ENCODE data around the gene RARB. TPM values are rescaled to one million over a fixed set of nuclear protein-coding genes. Genes with fewer than 3 reads are reported as not detected.
A peak's percentile ranks its signal among the peaks of the same experiment; 100 is the strongest.

RARB gene
- total RNA-seq, 1 donor from 2014 or later: 0.26 TPM

DNA sequence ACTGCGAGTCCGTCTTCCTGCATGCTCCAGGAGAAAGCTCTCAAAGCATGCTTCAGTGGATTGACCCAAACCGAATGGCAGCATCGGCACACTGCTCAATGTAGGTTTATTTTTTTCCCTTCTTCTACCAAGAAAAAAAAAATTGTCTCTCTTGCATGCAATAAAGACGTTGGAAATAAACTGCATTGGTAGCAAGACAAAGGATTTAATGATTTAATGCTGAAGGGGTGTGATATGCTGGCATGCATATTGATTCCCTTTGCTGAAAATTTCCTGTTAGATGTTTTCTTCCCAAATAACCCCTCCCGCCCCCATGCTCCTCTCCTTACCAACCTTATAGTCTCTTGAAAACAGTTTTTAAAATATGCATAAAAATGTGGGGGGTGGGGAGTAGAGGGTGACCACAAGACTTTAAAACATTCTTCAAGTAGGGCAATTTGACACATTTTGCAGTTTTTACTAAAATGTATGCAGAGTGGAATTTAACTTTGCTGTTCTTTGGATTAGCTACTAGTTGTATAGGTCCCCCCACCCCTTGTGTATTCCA is 799 bp downstream of the RARB start:
- no peak for DNase-seq (ENCODE audit: low read depth)
- H3K27me3 ChIP-seq (ENCODE audit: control insufficient read depth, insufficient read depth, low read length): peaks cover 7% of the 10 kb centered on the region
- H3K4me3 ChIP-seq (ENCODE audit: low read depth, low read length): no peak overlapping the region
- FAIRE-seq: no peak
- no peaks in the 10 kb centered on the region for H3K36me3 ChIP-seq (ENCODE audit: control insufficient read depth, insufficient read depth, low read length)
- TF ChIP-seq CTCF (IDR thresholded peaks at IDR 0.05; ENCODE audit: insufficient read depth, low read length, severe bottlenecking): no peak

GRCh38 chr3:25429361-25430286 is 1.6 kb downstream of the RARB start:
- peaks cover 7% of the 10 kb centered on the region for H3K27me3 ChIP-seq (ENCODE audit: control insufficient read depth, insufficient read depth, low read length)
- no peak for TF ChIP-seq CTCF (IDR thresholded peaks at IDR 0.05; ENCODE audit: insufficient read depth, low read length, severe bottlenecking)
- DNase-seq (ENCODE audit: low read depth): no peak

GRCh38 chr3:25430287-25430934 is 2.3 kb downstream of the RARB start:
- no peaks in the 10 kb centered on the region for H3K36me3 ChIP-seq (ENCODE audit: control insufficient read depth, insufficient read depth, low read length)
- DNase-seq (ENCODE audit: low read depth) (peak; percentile 32), FAIRE-seq (no peak)
- H3K4me3 ChIP-seq (ENCODE audit: low read depth, low read length): no peak overlapping the region
- H3K27me3 ChIP-seq (ENCODE audit: control insufficient read depth, insufficient read depth, low read length): peaks cover 7% of the 10 kb centered on the region
- TF ChIP-seq CTCF (IDR thresholded peaks at IDR 0.05; ENCODE audit: insufficient read depth, low read length, severe bottlenecking): no peak

More at GRCh38 chr3:25429361-25430286, 1.6 kb downstream of the RARB start:
- no peak for FAIRE-seq
- Histone ChIP-seq H3K4me3 (ENCODE audit: low read depth, low read length) (no peak overlapping the region), H3K36me3 (ENCODE audit: control insufficient read depth, insufficient read depth, low read length) (no peaks in the 10 kb centered on the region)

DNA sequence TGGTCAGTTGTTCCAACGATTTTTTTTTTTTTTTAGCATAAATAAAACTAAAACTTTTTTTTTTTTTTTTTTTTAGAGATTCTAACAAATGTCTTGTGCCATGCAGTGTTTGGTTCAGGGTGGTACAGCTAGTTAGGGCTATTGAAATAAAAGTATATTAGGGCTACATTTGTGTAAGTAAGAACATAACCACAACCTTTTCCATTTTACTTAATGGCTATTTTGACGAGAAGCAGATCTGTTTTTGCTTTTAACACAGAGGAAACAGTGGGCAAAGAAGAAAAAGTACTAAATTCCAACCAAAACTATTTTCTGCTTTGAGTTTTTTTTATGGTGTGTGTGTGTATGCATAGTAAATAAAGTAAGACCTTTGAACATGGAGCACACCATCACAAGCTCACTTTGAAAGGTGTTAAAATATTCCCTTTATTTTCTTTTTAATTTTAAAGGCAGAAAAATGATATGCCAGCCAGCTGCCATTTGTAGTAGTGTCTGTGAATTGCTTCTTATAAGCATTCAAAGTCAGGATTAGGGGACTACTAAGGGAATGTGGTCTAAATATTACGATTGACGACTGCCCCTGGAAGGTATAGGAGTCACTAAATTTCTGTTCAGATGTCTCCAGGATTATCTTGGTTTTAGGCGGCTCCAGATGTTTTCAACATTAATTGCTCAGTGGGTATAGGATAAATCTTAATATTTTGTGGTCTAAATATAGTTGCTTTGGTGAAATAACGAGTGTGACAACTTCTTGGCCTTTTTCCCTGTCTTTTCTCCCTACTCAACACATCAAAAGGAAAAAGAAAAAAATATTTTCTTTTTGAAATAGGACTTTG is 3.1 kb downstream of the RARB start:
- Histone ChIP-seq H3K27me3 (ENCODE audit: control insufficient read depth, insufficient read depth, low read length) (peaks cover 7% of the 10 kb centered on the region), H3K36me3 (ENCODE audit: control insufficient read depth, insufficient read depth, low read length) (no peaks in the 10 kb centered on the region), H3K4me3 (ENCODE audit: low read depth, low read length) (no peak overlapping the region)
- FAIRE-seq (no peak), DNase-seq (ENCODE audit: low read depth) (no peak)
- TF ChIP-seq CTCF (IDR thresholded peaks at IDR 0.05; ENCODE audit: insufficient read depth, low read length, severe bottlenecking): no peak

- H3K36me3 ChIP-seq (ENCODE audit: control insufficient read depth, insufficient read depth, low read length): no peaks in the 10 kb centered on the region
- peaks cover 7% of the 10 kb centered on the region for H3K27me3 ChIP-seq (ENCODE audit: control insufficient read depth, insufficient read depth, low read length)
- no peak for TF ChIP-seq CTCF (IDR thresholded peaks at IDR 0.05; ENCODE audit: insufficient read depth, low read length, severe bottlenecking)
- DNase-seq (ENCODE audit: low read depth): no peak
- no peak for FAIRE-seq
- H3K4me3 ChIP-seq (ENCODE audit: low read depth, low read length): no peak overlapping the region
Measured at GRCh38 chr3:25432176-25432720, 4.2 kb downstream of the RARB start.
